MM.1S (cell line): ENCODE results near the gene DNM1.

Experiments used
- DNase-seq: peaks from one replicate; pipeline ENCODE4 v3.0.0-alpha.2; 2015
- H2AFZ ChIP-seq: fragments of 300-600 bp; sonication (generic); 2 replicates; pipeline ENCODE4 v1.6.0; 2016; ENCODE audit warnings: antibody characterized with exemption, low read length
- H3F3A ChIP-seq: fragments of 300-600 bp; sonication (generic); 2 replicates; pipeline ENCODE4 v1.6.1; 2016; ENCODE audit warnings: mild to moderate bottlenecking, antibody characterized with exemption, low read length, moderate library complexity, mixed read lengths; ENCODE audit not compliant: insufficient read depth
- H3K27ac ChIP-seq: fragments of 300-600 bp; sonication (generic); 2 replicates; pipeline ENCODE4 v1.5.1; 2016; ENCODE audit warnings: mild to moderate bottlenecking, low read length
- H3K27me3 ChIP-seq: fragments of 300-600 bp; sonication (generic); replicated peaks from 2 replicates; pipeline ENCODE4 v1.6.0; 2016; ENCODE audit warnings: low read length; ENCODE audit not compliant: insufficient read depth
- H3K36me3 ChIP-seq: fragments of 300-600 bp; sonication (generic); replicated peaks from 2 replicates; pipeline ENCODE4 v1.6.1; 2016; ENCODE audit warnings: mild to moderate bottlenecking, low read length, mixed read lengths; ENCODE audit not compliant: insufficient read depth
- H3K4me1 ChIP-seq: fragments of 300-600 bp; sonication (generic); 2 replicates; pipeline ENCODE4 v1.6.1; 2016; ENCODE audit warnings: low read length, mixed read lengths
- H3K4me2 ChIP-seq: fragments of 300-600 bp; sonication (generic); 2 replicates; pipeline ENCODE4 v1.6.0; 2016; ENCODE audit warnings: low read depth, low read length
- H3K4me3 ChIP-seq: fragments of 300-600 bp; sonication (generic); 2 replicates; pipeline ENCODE4 v1.5.1; 2016; ENCODE audit warnings: low read length, mixed read lengths
- H3K79me2 ChIP-seq: fragments of 300-600 bp; sonication (generic); 2 replicates; pipeline ENCODE4 v1.6.1; 2016; ENCODE audit warnings: mixed run types, low read length, mixed read lengths
- H3K9ac ChIP-seq: fragments of 300-600 bp; sonication (generic); 2 replicates; pipeline ENCODE4 v1.6.1; 2016; ENCODE audit warnings: low read length, mixed read lengths
- H3K9me2 ChIP-seq: fragments of 300-600 bp; sonication (generic); replicated peaks from 2 replicates; pipeline ENCODE4 v1.6.1; 2016; ENCODE audit warnings: mild to moderate bottlenecking, low read length, mixed read lengths; ENCODE audit not compliant: insufficient read depth
- H3K9me3 ChIP-seq: fragments of 300-600 bp; sonication (generic); replicated peaks from 2 replicates; pipeline ENCODE4 v1.6.1; 2016; ENCODE audit warnings: mild to moderate bottlenecking, low read length, mixed read lengths; ENCODE audit not compliant: insufficient read depth
- H4K20me1 ChIP-seq: fragments of 300-600 bp; sonication (generic); 2 replicates; pipeline ENCODE4 v1.6.1; 2016; ENCODE audit warnings: mild to moderate bottlenecking, low read length, moderate library complexity, mixed read lengths; ENCODE audit not compliant: insufficient read depth
- EZH2 ChIP-seq: fragments of 300-600 bp; sonication (generic); optimal IDR thresholded peaks from 2 replicates; pipeline ENCODE3; 2017; ENCODE audit warnings: low read depth, mild to moderate bottlenecking, antibody characterized with exemption, low read length, mixed read lengths
- EZH2phosphoT487 ChIP-seq: fragments of 300-600 bp; sonication (generic); IDR thresholded peaks from 2 replicates; pipeline ENCODE4 v1.6.1; 2018; ENCODE audit warnings: antibody characterized with exemption, low read length
- TF ChIP-seq, protein P1 (sequence below): fragments of 300-600 bp; sonication (generic); IDR thresholded peaks from 2 replicates; pipeline ENCODE4 v1.5.1; 2016; ENCODE audit warnings: antibody characterized with exemption, low read length, mixed read lengths

Gene DNM1

GRCh38 chr9:128271512-128271911 lies 68.3 kb downstream of the DNM1 start:
- no peak for DNase-seq
- no peaks in the 10 kb centered on the region for H3K4me1 ChIP-seq
- no peaks in the 10 kb centered on the region for H3K36me3 ChIP-seq
- H3K4me2 ChIP-seq: no peak overlapping the region
- no peaks in the 10 kb centered on the region for H4K20me1 ChIP-seq
- H3K4me3 ChIP-seq: no peak overlapping the region
- H2AFZ ChIP-seq: no peak overlapping the region
- no peaks in the 10 kb centered on the region; the same call in 1 of the 2 replicates for H3F3A ChIP-seq
- H3K27me3 ChIP-seq: no peaks in the 10 kb centered on the region
- no peaks in the 10 kb centered on the region for H3K9me3 ChIP-seq
- H3K79me2 ChIP-seq: peaks cover 19% of the 10 kb centered on the region
- H3K27ac ChIP-seq: no peak overlapping the region
- TF ChIP-seq EZH2phosphoT487 (no peak), EZH2 (no peak)
- TF ChIP-seq, protein P1, sequence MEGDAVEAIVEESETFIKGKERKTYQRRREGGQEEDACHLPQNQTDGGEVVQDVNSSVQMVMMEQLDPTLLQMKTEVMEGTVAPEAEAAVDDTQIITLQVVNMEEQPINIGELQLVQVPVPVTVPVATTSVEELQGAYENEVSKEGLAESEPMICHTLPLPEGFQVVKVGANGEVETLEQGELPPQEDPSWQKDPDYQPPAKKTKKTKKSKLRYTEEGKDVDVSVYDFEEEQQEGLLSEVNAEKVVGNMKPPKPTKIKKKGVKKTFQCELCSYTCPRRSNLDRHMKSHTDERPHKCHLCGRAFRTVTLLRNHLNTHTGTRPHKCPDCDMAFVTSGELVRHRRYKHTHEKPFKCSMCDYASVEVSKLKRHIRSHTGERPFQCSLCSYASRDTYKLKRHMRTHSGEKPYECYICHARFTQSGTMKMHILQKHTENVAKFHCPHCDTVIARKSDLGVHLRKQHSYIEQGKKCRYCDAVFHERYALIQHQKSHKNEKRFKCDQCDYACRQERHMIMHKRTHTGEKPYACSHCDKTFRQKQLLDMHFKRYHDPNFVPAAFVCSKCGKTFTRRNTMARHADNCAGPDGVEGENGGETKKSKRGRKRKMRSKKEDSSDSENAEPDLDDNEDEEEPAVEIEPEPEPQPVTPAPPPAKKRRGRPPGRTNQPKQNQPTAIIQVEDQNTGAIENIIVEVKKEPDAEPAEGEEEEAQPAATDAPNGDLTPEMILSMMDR: no peak
- no peak overlapping the region for H3K9ac ChIP-seq
- no peaks in the 10 kb centered on the region for H3K9me2 ChIP-seq

- no peak overlapping the region for H3K9ac ChIP-seq
Measured at GRCh38 chr9:128274245-128274644, 71.1 kb downstream of the DNM1 start.

DNA sequence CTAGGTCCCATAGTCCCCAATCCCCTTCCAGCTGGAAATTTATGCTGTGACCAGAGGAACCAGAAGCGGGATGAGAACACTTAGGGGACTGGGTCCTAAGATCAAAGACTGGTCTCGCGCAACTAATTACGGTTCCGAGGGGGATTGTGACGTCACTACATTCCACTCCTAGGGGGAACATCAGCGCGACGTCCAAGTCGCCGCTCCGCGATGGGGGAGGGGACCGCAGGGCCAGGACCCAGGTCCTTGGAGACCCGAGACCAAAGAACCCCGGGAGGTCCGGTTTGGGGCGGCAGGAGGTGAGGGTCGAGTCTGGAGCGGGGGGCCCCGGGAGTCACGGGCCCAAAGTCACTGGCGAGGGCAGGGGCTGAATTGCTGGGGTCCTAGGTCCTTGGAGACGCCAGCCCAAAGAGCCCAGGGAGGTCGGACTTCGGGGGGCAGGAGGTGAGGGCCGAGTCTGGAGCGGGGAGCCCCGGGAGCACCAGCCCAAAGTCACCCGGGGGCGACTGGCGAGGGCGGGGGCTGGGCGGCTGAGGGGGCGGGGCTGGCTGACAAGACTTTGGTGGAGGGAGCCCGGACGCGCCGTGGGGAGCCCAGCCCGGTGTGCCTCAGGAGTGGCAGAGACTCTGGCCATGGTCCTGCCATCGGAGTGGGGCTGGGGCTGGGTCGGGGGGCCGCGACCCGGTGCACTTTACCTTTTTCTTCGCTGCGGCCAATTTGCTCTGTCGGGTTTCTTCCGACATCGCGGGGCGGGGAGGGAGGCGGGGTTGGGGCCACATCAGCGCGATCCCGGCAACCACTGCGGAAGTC lies 72.2 kb downstream of the DNM1 start, which contains the start of gene GOLGA2:
Gene GOLGA2 (minus strand): TSS at position 810 of the 810 bp plus-strand sequence. CDS start 31 bp downstream, at position 779.
- H3K4me2 ChIP-seq: peak within 1 kb of the TSS; percentile 91
- peak within 1 kb of the TSS; percentile 91 for H3K9ac ChIP-seq
- H3K27me3 ChIP-seq: no peaks in the 10 kb centered on the region
- H2AFZ ChIP-seq: peak within 1 kb of the TSS; percentile 90
- H3K9me3 ChIP-seq: no peaks in the 10 kb centered on the region
- H3K36me3 ChIP-seq: no peaks in the 10 kb centered on the region
- H3F3A ChIP-seq: no peaks in the 10 kb centered on the region; the same call in 1 of the 2 replicates
- H4K20me1 ChIP-seq: no peaks in the 10 kb centered on the region
- H3K79me2 ChIP-seq: peaks cover 25% of the 10 kb centered on the region
- no peaks in the 10 kb centered on the region for H3K9me2 ChIP-seq
- H3K4me1 ChIP-seq: peaks cover 5% of the 10 kb centered on the region; the same call in 1 of the 2 replicates
- peak within 1 kb of the TSS; percentile 19; the same call in 1 of the 2 replicates for H3K27ac ChIP-seq
- peak within 1 kb of the TSS; percentile 93 for H3K4me3 ChIP-seq
- no peak for DNase-seq
- no peak for TF ChIP-seq EZH2phosphoT487
- TF ChIP-seq, protein P1: no peak
- TF ChIP-seq EZH2: no peak

More at GRCh38 chr9:128274245-128274644, 71.1 kb downstream of the DNM1 start:
- H3K27ac ChIP-seq: no peak overlapping the region
- TF ChIP-seq EZH2phosphoT487 (no peak), EZH2 (no peak)
- TF ChIP-seq, protein P1: no peak
- H3K9me2 ChIP-seq: no peaks in the 10 kb centered on the region
- no peak overlapping the region for H3K4me3 ChIP-seq
- peaks cover 25% of the 10 kb centered on the region for H3K79me2 ChIP-seq
- no peaks in the 10 kb centered on the region for H4K20me1 ChIP-seq
- no peaks in the 10 kb centered on the region; the same call in 1 of the 2 replicates for H3F3A ChIP-seq
- H3K27me3 ChIP-seq: no peaks in the 10 kb centered on the region
- no peaks in the 10 kb centered on the region for H3K9me3 ChIP-seq
- no peak overlapping the region; the same call in 1 of the 2 replicates for H3K4me2 ChIP-seq
- no peak for DNase-seq
- no peak overlapping the region for H2AFZ ChIP-seq
- peaks cover 5% of the 10 kb centered on the region; the same call in 1 of the 2 replicates for H3K4me1 ChIP-seq
- no peaks in the 10 kb centered on the region for H3K36me3 ChIP-seq
